Subcutaneous adipose tissue (tissue), 4 donors: ENCODE results near the gene SFSWAP. TPM values are rescaled to one million over a fixed set of nuclear protein-coding genes. Genes with fewer than 3 reads are reported as not detected.

Experiments used
- CTCF ChIP-seq: fragments of 450-650 bp; IDR thresholded peaks from one replicate; pipeline ENCODE4 v1.5.1; 2016; ENCODE audit warnings: low read depth, mild to moderate bottlenecking, control low read depth, antibody characterized with exemption, moderate library complexity
- total RNA-seq, 4 donors: library from RNA; depleted of rRNA; stranded (reverse); fragments of >200 nt; gene quantifications; one replicate each; pipeline ENCODE4 v1.1.0, GENCODE V29; 2016

The SFSWAP gene
- total RNA-seq, 4 donors from 2014 or later, result 31.6 to 50.5 (median 42.0) TPM

- no peak for TF ChIP-seq CTCF
Observed at GRCh38 chr12:131789638-131790037, 78.7 kb downstream of the SFSWAP start.

GRCh38 chr12:131793243-131794022 lies 82.5 kb downstream of the SFSWAP start:
- no peak for TF ChIP-seq CTCF

- no peak for TF ChIP-seq CTCF
Observed at GRCh38 chr12:131794061-131794460, 83.2 kb downstream of the SFSWAP start.

- TF ChIP-seq CTCF, result no peak
Observed at GRCh38 chr12:131794573-131794972, 83.7 kb downstream of the SFSWAP start.

GRCh38 chr12:131795064-131795463 lies 84.2 kb downstream of the SFSWAP start:
- no peak for TF ChIP-seq CTCF

- no peak for TF ChIP-seq CTCF
Observed at GRCh38 chr12:131795690-131796410, 85.0 kb downstream of the SFSWAP start.

GRCh38 chr12:131796411-131796736 lies 85.5 kb downstream of the SFSWAP start:
- no peak for TF ChIP-seq CTCF
